UCSD-AML1 (cell line): ENCODE data around the gene ASCL4.
A peak's percentile ranks its signal among the peaks of the same experiment; 100 is the strongest.
"Not testable (repeated sequence)": the region's sequence is repeated elsewhere in the genome, so short reads cannot be mapped to it uniquely, and the experiment has no call there.

Experiments used
- DNase-seq: peaks from one replicate; lab custom pipeline; 2025; ENCODE audit not compliant: unreplicated experiment; lab: John Stamatoyannopoulos, UW

The ASCL4 gene, protein sequence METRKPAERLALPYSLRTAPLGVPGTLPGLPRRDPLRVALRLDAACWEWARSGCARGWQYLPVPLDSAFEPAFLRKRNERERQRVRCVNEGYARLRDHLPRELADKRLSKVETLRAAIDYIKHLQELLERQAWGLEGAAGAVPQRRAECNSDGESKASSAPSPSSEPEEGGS

GRCh38 chr12:107774349-107775029 lies at the start of gene ASCL4:
Gene ASCL4, plus strand, starts transcription at chr12:107774704. Its CDS starts 515 bp downstream, at chr12:107775219.
- no peak for DNase-seq

GRCh38 chr12:107727327-107727726 lies 47.2 kb upstream of the ASCL4 start:
- not testable (repeated sequence) for DNase-seq

DNA sequence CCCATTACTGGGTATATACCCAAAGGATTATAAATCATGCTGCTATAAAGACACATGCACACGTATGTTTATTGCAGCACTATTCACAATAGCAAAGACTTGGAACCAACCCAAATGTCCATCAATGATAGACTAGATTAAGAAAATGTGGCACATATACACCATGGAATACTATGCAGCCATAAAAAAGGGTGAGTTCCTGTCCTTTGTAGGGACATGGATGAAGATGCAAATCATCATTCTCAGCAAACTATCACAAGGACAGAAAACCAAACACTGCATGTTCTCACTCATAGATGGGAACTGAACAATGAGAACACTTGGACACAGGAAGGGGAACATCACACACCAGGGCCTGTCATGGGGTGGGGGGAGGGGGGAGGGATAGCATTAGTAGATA lies 46.8 kb upstream of the ASCL4 start:
- DNase-seq, result not testable (repeated sequence)

GRCh38 chr12:107730618-107731341 lies 43.7 kb upstream of the ASCL4 start:
- DNase-seq, result no peak

DNA sequence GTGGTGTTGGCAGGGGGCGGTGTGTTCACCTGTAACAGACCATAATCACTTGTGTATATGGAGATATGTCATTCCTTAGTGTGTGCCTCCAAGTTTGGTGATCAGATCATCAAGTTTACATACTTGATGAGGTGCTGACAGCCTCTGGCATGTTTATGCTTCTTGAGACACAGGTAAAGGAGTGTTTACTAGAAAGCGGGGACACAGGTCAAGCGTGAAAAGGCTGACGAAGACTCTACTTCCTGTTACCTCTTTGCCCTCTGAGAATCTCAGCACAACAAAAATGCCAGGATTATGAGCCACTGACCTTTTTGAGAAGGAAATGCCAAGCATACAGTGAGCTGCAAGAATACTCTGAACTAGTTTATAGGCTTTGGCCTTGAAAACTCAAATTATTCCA lies 43.1 kb upstream of the ASCL4 start:
- DNase-seq, result no peak

- peak; percentile 50 for DNase-seq
These were observed 42.1 kb upstream of the ASCL4 start for GRCh38 chr12:107732365-107732764.

- DNase-seq, result no peak
These were observed 40.4 kb upstream of the ASCL4 start for GRCh38 chr12:107734139-107734538.

- no peak for DNase-seq
These were observed 38.7 kb upstream of the ASCL4 start for GRCh38 chr12:107735763-107736162.

DNA sequence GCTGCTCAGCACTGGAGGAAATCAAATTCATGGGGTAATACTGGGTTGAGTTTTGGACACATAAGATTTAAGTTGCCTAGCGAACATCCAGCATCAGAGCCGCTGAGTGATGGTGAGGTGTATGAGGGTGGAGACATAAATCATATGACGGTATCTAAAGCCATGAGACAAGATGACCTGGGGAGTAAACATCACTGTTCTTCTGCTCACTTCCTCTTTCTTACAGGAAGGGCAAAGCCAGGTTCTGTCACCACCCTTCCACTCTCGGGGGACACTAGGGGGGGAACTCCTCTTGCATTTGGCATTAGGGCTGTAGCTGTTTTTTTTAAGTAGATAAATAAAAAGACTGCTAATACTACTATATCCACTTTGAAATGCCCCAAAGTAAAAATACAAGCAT lies 37.6 kb upstream of the ASCL4 start:
- no peak for DNase-seq

GRCh38 chr12:107748472-107748871 lies 26.0 kb upstream of the ASCL4 start:
- no peak for DNase-seq

- DNase-seq, result no peak
These were observed 25.4 kb upstream of the ASCL4 start for GRCh38 chr12:107749083-107749482.

DNA sequence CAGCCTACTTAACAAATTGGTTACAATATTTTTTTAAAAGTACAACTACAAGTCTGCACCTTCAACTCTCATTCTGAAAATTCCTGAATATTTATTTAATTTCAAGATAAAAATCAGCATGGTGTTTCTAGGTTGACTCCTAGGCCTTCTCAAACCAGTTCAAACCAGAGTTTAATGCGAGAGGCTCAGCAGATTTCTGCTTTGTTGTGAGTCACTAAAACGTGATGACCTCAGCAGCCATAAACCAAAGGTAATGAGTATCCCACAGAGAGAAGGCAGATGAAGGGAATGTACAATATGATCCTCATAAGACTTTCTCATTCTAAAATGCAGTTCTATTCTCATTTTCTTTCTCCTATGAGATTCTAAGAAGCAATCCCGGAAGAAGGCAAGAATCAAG lies 15.1 kb upstream of the ASCL4 start:
- no peak for DNase-seq

DNA sequence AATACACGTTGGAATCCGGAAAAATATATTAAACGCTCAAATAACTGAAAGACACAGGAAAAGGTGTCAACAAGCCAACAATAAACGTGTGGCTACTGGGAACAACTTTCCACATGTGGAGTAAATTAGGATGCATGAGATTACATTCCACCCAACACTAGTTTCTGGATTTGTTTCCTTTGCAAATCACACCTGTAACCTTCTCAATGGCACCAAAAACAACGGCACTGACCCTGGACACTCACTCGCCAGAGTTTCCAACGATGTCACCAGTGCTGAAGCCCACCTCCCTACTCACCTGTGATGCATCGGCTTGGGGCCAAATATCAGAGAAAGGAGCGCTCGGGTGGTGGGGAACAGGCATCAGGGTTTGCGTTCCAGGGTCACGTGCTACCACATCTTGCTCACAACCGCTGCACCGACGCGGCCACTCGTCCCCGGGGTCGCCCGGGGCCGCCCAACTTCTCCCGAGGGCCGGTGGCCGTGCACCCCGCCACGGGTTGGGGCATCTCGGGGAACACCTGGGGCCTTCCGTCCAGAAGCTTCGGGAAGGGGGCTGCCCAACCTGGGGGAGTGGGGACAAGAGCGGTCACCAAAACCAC lies 14.2 kb upstream of the ASCL4 start:
- DNase-seq, result no peak

GRCh38 chr12:107760809-107761501 lies 13.5 kb upstream of the ASCL4 start, which contains the start of gene PRDM4:
Gene PRDM4, minus strand, starts transcription at chr12:107761137. Its CDS starts 622 bp downstream, at chr12:107760515.
- DNase-seq, result peak; percentile 97

GRCh38 chr12:107761502-107761904 lies 13.0 kb upstream of the ASCL4 start:
- peak; percentile 40 for DNase-seq

GRCh38 chr12:107762874-107763273 lies 11.6 kb upstream of the ASCL4 start:
- no peak for DNase-seq

DNA sequence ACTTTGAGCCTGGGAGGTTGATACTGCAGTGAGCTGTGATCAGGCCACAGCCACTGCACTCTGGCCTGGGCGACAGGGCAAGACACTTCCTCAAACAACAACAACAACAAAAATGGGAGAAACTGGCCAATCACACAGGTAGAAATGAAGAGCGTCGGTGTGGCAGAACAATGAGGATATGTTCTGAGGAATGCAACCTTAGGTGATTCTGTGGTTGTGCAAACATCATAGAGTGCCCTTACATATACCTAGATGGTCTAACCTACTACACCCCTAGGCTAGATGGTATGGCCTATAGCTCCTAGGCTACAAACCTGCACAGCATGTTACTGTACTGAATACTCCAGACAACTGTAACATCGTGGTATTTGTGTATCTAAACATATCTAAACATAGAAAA lies 9.9 kb upstream of the ASCL4 start:
- DNase-seq, result no peak

DNA sequence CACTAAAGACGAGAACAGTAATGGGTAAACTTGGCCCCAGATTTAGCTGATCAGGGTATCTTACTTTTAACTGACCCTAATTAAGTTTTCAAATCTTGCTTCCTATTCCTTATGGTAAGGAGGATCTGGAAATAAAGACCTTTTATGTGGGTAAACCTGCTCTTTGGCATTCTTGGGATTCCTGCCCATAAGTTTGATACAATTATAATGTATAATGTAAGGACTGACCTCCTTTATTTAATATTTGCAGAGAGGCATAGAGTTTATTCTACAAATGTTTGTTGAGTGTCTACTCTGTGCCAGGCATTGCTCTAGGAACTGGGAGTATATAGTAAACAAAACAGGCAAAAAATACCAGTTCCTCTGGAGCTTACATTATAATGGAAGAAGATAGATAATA lies 9.2 kb upstream of the ASCL4 start:
- no peak for DNase-seq

GRCh38 chr12:107767466-107767865 lies 7.0 kb upstream of the ASCL4 start:
- no peak for DNase-seq

DNA sequence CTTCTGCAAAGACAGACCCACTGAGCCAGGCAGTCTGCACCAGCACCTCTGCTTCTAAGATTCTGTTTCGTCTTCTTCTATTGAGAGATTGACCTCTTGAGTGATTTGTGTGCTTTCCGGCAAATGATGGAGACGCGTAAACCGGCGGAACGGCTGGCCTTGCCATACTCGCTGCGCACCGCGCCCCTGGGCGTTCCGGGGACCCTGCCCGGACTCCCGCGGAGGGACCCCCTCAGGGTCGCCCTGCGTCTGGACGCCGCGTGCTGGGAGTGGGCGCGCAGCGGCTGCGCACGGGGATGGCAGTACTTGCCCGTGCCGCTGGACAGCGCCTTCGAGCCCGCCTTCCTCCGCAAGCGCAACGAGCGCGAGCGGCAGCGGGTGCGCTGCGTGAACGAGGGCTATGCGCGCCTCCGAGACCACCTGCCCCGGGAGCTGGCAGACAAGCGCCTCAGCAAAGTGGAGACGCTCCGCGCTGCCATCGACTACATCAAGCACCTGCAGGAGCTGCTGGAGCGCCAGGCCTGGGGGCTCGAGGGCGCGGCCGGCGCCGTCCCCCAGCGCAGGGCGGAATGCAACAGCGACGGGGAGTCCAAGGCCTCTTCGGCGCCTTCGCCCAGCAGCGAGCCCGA lies 703 bp downstream of the ASCL4 start:
- no peak for DNase-seq

- no peak for DNase-seq
These were observed 1.7 kb downstream of the ASCL4 start for GRCh38 chr12:107776171-107776570.
